Measurements from ENCODE around the gene CMYA5. TPM values are rescaled to one million over a fixed set of nuclear protein-coding genes. Genes with fewer than 3 reads are reported as not detected.

Gene CMYA5
- total RNA-seq, 1 donor from 2014 or later, result 0.16 TPM

DNA sequence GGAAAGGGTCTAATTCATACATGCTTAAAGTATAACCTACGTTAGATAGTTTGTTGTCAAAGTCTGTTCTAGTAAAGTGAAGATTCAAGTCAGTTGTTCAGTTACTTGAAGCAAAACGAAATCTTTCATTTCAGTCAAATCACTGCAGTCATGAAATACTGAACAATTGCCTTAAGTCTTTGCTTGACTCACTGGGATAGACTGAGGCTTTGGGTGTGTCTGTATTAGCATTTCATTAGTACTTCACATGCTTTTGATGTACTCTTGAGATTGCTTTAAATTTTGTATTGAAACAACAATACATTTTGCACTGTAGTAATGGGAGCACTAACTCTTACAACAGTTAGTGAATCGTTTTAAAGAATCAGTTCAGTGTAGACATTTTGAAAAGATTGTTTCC is 4.0 kb upstream of the CMYA5 start:
- Mint-ChIP-seq H3K4me1 (ENCODE audit: unreplicated experiment) (peaks cover 4% of the 10 kb centered on the region), H3K27ac (ENCODE audit: unreplicated experiment) (no peak overlapping the region), H3K27me3 (ENCODE audit: unreplicated experiment) (no peaks in the 10 kb centered on the region), H3K9me3 (ENCODE audit: unreplicated experiment) (no peaks in the 10 kb centered on the region), H3K4me3 (ENCODE audit: unreplicated experiment) (no peak overlapping the region), H3K36me3 (ENCODE audit: unreplicated experiment) (peaks cover 54% of the 10 kb centered on the region)
- TF ChIP-seq, protein P1, sequence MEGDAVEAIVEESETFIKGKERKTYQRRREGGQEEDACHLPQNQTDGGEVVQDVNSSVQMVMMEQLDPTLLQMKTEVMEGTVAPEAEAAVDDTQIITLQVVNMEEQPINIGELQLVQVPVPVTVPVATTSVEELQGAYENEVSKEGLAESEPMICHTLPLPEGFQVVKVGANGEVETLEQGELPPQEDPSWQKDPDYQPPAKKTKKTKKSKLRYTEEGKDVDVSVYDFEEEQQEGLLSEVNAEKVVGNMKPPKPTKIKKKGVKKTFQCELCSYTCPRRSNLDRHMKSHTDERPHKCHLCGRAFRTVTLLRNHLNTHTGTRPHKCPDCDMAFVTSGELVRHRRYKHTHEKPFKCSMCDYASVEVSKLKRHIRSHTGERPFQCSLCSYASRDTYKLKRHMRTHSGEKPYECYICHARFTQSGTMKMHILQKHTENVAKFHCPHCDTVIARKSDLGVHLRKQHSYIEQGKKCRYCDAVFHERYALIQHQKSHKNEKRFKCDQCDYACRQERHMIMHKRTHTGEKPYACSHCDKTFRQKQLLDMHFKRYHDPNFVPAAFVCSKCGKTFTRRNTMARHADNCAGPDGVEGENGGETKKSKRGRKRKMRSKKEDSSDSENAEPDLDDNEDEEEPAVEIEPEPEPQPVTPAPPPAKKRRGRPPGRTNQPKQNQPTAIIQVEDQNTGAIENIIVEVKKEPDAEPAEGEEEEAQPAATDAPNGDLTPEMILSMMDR (IDR thresholded peaks at IDR 0.05), result no peak
- no peak for DNase-seq (ENCODE audit: extremely low spot score, unreplicated experiment)

DNA sequence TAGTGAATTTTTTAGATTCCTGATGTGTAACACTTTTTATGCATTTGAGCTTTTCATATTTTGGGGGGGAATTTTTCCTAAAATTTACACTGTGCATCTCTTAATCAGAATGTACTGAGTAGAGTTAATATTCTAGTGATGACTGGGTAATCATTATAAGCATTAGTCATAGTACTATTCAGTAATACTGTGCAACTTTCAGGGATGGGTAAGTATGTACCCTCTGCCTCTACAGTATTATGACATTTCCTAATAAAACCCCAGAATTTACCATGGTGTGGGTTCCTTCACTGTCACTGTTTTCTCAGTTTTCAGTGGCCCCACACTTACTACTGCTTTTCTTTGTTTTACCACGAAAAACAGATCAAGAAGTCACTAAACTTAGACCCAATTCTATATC is 2.8 kb upstream of the CMYA5 start:
- H3K27ac Mint-ChIP-seq (ENCODE audit: unreplicated experiment), result no peak overlapping the region
- H3K4me1 Mint-ChIP-seq (ENCODE audit: unreplicated experiment), result peaks cover 4% of the 10 kb centered on the region
- H3K9me3 Mint-ChIP-seq (ENCODE audit: unreplicated experiment), result no peaks in the 10 kb centered on the region
- no peaks in the 10 kb centered on the region for H3K27me3 Mint-ChIP-seq (ENCODE audit: unreplicated experiment)
- H3K4me3 Mint-ChIP-seq (ENCODE audit: unreplicated experiment), result no peak overlapping the region
- DNase-seq (ENCODE audit: extremely low spot score, unreplicated experiment), result no peak
- TF ChIP-seq, protein P1 (IDR thresholded peaks at IDR 0.05), result no peak
- peaks cover 47% of the 10 kb centered on the region for H3K36me3 Mint-ChIP-seq (ENCODE audit: unreplicated experiment)

DNA sequence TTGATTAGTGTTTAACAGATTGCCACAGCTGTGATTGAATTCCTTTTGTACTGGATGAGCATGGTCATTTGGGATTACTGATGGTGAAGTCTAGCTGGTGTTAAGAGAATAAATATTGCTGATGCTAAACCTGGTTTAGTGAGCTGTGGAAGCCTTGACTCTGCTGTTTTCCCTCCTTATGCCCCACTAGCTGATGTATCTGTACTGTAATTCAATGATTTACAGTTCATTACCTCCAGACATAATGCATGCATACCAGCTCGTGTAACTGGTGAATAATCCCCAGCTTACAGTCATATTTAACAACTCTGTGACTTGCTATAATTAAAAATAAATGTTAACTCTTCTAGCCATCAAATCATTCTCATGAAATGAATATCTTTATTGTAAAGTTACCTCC is 1.7 kb upstream of the CMYA5 start:
- Mint-ChIP-seq H3K4me3 (ENCODE audit: unreplicated experiment) (no peak overlapping the region), H3K27me3 (ENCODE audit: unreplicated experiment) (no peaks in the 10 kb centered on the region), H3K4me1 (ENCODE audit: unreplicated experiment) (peaks cover 4% of the 10 kb centered on the region), H3K9me3 (ENCODE audit: unreplicated experiment) (no peaks in the 10 kb centered on the region), H3K36me3 (ENCODE audit: unreplicated experiment) (peaks cover 38% of the 10 kb centered on the region), H3K27ac (ENCODE audit: unreplicated experiment) (no peak overlapping the region)
- no peak for DNase-seq (ENCODE audit: extremely low spot score, unreplicated experiment)
- TF ChIP-seq, protein P1 (IDR thresholded peaks at IDR 0.05), result no peak

DNA sequence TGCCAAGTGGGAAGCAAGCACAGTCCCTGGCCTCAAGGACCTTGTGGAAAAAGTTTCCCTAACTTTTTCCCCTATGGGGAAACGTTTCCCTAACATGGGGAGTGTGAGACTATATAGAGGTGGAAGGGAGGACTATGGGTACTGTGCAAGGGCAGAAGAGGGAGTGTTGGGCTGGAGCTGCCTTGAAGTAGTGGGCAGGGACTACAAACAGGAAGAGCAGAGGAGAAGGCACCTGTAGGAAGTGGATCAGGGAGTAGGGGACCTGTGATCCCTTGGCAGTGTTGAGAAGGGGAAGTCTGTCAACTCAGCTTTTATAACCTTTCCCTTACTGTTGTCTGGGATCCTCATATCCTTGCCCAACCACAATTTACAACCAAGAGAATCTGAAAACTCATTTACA is 1.4 kb downstream of the CMYA5 start:
- TF ChIP-seq, protein P1 (IDR thresholded peaks at IDR 0.05), result no peak
- peaks cover 20% of the 10 kb centered on the region for H3K36me3 Mint-ChIP-seq (ENCODE audit: unreplicated experiment)
- H3K27ac Mint-ChIP-seq (ENCODE audit: unreplicated experiment), result no peak overlapping the region
- DNase-seq (ENCODE audit: extremely low spot score, unreplicated experiment), result no peak
- H3K4me3 Mint-ChIP-seq (ENCODE audit: unreplicated experiment), result no peak overlapping the region
- H3K27me3 Mint-ChIP-seq (ENCODE audit: unreplicated experiment), result no peaks in the 10 kb centered on the region
- peaks cover 4% of the 10 kb centered on the region for H3K4me1 Mint-ChIP-seq (ENCODE audit: unreplicated experiment)
- no peaks in the 10 kb centered on the region for H3K9me3 Mint-ChIP-seq (ENCODE audit: unreplicated experiment)

DNA sequence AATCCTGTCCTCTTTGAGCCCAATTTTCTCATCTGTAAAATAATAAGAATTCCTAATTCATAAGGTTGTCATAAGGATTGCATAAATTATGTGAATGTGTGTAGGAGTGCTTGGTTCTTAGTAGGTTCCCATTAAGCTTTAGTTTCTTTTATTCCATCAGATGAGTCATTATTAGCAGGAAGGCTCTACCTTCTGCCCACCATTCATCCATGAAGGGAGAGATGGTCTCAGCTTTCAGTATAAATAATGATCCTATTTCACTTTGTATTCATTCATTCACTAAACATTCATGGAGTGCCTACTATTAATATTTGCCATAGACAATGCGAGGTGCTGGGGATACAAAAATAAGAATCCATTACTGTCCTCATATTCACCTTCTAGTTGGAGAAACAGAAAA is 3.0 kb downstream of the CMYA5 start:
- Mint-ChIP-seq H3K27ac (ENCODE audit: unreplicated experiment) (no peak overlapping the region), H3K27me3 (ENCODE audit: unreplicated experiment) (no peaks in the 10 kb centered on the region), H3K36me3 (ENCODE audit: unreplicated experiment) (peaks cover 11% of the 10 kb centered on the region), H3K4me1 (ENCODE audit: unreplicated experiment) (peaks cover 4% of the 10 kb centered on the region), H3K9me3 (ENCODE audit: unreplicated experiment) (no peaks in the 10 kb centered on the region), H3K4me3 (ENCODE audit: unreplicated experiment) (no peak overlapping the region)
- no peak for DNase-seq (ENCODE audit: extremely low spot score, unreplicated experiment)
- TF ChIP-seq, protein P1 (IDR thresholded peaks at IDR 0.05), result no peak
